CD4-positive, alpha-beta T cell treated with Interleukin-4 for 1 hour (primary cell): ENCODE measurements around the gene CEACAM1.
"Not testable (repeated sequence)": the region's sequence is repeated elsewhere in the genome, so short reads cannot be mapped to it uniquely, and the experiment has no call there.

Experiments used
- DNase-seq, 2 donors: peaks; one replicate each; pipeline ENCODE4 v3.0.0-alpha.2; 2020 to 2022

Gene CEACAM1

DNA sequence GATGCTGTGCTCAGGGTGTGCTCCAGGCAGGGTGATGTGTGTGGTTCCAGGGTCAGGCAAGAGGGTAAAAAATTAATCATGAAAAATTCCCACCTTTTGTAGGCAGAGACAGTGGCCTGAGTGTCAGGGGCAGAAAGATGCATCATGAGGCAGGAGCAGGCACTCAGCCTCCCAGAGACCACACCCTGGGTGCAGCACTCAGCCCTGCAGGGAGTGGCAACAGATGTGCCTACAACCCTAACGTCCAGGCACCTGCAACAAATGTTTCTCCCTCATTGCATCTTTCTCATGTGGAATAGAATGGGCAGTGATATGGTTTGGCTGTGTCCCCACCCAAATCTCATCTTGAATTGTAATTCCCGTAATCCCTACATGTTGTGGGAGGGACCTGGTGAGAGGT is 19.6 kb upstream of the CEACAM1 start:
- DNase-seq = no peak

DNA sequence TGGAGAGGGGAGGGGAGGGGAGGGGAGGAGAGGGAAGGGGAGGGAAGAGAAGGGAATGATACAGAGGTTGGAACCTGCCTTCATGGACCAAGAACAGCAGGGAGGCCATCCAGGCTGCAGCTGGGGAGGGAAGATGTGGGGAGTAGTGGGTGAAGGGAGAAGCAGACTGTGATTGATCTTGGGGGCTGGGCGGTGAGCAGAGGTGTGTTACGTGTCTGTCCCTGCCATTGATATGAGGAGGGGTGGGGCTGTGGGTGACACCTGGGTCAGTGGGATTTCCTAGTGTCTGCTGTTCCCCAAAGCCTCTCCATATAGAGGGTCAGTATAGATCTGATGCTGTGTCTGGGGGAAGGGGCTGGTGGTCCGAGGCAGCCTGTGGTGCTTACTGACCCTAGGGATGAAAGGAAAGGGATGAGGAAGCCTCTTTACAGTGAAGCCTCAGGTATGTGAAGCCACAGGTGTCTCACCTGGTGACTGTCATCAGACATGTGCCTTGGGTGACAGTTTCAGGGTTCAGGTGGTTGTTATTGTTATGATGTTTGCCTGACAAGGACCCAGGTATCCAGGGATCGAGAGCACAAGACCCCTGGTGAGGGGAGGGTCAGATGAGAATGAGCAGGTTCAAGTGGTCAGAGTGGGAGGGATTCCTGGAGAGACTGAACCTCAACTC is 18.7 kb upstream of the CEACAM1 start:
- DNase-seq = no peak

DNA sequence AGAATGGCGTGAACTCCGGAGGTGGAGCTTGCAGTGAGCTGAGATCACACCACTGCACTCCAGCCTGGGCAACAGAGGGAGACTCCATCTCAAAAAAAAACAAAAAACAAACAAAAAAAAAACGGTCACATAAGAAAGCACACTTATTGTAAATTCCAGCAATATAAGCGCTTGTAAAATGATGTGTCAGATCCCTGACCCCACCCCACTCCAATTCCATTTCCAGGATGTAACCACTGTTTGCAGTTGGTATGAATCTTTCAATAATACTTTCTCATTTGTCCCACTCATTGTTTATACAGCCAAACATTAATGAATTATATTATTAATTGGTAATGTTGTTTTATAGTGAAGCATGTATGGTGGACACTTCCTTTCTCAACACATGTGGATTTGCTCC is 15.9 kb upstream of the CEACAM1 start:
- DNase-seq = no peak

DNA sequence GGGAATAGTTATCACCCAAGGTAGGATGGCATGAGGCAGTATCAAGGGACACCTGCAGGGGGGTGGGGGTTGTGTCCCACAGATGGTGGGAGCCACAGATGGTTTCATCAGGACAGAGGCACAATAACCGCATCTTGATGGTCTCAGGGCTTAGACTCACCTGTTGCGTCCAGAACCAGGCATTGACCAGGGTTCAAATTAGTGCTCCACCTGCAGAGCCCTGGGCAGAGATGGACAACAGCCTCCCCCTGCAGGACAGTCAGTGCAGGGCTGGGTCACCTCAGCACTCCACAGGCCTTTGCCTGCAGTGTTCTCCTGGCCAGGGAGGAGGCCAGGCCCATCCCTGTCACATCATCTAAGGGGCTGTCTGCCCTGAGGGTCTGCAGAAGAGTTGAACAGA is 14.5 kb upstream of the CEACAM1 start:
- DNase-seq = no peak

DNA sequence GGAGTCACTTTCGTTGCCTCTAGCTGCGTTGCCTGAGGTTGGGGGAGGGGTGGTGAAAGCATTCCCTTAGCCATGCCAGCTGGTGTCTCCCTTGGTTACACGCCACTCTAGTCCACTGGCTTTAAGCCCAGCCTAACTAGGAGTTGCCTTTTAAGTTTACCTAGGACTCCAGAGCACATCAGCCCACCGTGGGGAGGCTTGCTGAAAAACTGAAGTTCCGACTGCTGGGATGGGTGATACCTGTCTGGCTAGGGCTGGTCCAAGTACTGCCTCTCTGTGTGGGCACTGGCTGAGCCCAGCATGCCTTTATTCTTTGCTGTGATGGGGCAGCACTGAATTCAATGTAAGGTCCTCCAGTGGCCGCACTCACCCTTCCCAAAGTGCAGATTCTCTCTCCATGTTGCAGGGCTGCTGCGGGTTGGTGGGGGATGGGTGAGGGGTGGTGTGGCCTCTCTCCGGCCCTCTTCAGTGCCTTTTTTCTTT is 11.8 kb upstream of the CEACAM1 start:
- no peak for DNase-seq

DNA sequence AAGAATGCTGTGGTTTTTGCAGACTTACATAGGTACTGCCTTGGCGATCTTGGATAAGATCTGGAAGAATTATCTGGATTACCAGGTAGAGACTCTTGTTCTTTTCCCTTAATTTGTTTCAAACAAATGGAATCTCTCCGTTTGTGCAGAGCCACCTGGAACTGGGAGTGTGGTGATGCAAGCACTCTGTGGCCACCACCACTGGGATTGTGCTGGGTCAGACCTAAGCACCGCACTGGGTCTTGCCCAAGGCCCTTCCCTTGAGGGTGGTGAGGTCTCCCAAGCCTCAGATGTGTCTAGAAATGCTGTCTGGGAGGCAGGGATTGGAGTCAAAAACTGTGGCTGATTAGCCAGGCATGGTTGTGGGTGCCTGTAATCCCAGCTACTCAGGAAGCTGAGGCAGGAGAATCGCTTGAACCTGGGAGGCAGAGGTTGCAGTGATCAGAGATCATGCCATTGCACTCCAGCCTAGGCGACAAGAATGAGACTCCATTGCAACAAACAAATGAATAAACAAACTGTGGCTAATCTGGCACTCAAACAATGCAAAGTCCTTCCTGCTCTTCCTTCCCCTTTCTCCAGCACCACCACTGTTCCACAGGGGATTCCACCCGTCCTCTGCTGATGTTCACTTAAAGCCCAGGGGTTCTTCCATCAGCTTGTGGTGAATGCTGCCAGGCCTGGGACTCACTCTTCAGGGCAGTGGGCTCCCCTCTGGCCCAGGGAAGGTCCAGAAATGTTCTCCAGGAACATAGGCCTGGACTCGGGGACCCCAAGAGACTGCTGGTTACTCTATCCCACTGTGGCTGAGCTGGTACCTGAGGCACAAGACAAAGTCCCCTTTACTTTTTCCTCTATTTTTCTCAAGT is 10.8 kb upstream of the CEACAM1 start:
- DNase-seq = no peak

DNA sequence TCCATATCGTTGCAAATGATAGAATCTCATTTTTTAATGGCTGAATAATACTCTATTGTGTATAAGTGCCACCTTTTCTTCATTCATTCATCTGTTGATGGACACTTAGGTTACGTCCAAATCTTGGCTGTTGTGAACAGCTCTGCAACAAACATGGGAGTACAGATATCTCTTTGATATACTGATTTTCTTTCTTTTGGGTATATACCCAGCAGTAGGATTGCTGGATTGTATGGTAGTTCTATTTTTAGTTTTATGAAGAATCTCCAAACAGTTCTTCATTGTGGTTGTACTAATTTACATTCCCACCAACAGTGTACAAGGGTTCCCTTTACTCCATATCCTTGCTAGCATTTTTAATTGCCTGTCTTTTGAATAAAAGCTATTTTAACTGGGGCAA is 7.0 kb upstream of the CEACAM1 start:
- DNase-seq = not testable (repeated sequence)

DNA sequence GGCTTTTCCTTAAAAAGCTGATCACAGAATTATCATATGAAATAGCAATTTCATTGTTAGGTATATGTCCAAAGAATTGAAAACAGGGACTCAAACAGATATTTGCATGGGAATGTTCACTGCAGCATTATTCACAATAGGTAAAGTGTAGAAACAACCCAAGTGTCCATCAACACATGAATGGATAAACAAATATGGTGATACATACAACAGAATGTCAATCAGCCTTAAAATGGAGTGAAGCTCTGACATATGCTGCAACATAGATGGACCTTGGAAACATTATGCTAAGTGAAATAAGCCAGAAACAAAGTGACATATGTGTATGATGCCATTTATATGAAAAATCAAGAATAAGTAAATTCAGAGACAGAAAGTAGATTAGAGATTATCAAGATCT is 6.1 kb upstream of the CEACAM1 start:
- DNase-seq = no peak

DNA sequence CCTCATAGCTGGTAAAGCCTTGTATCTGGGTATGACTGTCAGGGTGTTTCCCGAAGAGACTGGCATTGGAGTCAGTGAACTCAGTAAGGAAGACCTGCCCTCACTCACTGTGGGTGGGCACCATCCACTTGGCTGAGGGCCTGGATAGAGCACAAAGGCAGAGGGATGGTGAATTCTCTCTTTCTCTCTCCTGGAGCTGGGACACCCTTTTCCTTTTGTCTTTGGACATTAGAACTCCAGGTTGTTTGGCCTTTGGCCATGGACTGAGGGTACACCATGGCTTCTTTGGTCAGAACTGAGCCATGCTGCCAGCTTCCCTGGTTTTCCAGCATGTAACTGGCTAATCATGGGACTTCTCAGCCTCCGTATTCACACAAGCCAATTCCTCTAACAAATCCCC is 4.6 kb upstream of the CEACAM1 start:
- no peak for DNase-seq

DNA sequence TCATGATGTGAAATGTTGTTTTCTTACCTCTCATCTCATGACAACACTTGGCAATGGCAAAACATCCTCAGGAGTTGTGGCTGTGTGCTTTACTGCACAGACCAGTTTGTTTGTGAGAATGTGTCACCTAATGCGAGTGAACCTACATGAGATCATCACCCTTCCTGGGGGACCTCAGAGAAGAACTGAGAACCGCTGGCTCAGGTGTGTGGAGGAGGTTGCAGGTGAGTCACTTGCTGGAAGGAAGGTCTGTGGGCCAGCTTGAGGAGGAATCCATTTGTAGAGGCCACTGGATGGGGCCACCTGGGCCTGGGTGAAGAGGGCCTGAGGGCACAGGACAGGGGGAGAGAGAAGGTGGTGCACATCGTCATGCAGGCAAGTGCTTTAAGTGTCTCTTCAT is 3.0 kb upstream of the CEACAM1 start:
- DNase-seq = no peak

DNA sequence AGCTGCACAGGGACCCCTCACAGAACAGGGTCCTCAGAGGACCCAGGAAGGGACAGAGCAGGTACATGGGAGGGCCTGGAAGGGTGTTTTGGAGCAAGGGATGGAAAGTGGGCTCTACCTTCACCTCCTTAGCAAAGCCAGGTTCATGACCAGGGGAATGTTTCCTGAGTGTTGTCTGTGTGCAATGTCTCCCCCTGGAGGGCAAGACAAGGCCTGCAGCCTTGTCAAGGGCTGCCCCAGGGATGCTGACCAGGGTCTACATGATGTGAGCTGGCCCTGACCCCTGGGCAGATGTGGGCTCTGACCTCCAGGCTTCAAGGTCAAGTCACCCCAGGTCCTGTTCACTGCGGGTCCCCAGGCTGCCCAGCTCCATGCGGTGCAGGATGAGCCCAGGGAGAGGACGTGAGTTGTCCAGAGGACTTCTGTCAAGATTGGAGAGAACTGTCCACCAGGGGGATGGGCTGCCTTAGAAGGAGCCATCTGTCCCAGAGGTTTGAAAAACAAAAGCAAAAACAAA is 1.0 kb upstream of the CEACAM1 start:
- DNase-seq = peak; percentile 69 to 75

DNA sequence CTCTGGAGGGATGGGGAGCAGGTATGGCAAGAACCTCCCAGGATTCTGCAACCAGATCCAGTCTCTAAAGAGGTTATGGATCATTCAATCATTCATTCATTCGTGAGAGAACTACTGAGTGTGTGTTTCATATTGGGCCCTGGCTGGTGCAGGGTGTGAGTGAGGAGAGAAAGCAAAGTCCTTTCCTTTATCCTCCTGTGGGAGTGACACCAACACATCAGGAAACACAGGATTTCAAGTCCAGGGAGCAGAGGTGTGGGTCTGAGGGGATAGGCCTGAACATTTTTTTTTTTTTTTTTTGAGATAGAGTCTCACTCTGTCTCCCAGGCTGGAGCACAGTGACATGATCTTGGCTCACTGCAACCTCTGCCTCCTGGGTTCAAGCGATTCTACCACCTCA is 3.3 kb downstream of the CEACAM1 start:
- DNase-seq = no peak

DNA sequence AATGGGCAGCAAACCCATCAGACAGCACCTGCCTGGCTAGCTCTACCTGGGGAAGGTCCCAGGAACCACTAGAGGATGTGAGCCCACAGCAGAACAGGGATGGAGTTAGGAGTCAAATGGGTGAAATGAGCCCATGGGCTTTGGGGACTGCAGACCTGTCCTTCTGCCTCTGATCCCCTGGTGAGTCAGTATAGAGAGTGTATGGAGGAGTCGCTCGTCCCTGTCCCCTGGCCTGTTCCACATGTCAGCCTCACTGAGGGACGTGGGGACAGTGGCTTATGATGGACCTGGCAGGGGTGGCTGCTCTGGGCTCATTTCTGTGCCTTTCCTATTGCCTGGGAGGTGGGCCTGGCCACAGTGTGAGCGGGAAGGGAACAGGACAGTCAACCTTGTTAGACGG is 4.0 kb downstream of the CEACAM1 start:
- DNase-seq = no peak

DNA sequence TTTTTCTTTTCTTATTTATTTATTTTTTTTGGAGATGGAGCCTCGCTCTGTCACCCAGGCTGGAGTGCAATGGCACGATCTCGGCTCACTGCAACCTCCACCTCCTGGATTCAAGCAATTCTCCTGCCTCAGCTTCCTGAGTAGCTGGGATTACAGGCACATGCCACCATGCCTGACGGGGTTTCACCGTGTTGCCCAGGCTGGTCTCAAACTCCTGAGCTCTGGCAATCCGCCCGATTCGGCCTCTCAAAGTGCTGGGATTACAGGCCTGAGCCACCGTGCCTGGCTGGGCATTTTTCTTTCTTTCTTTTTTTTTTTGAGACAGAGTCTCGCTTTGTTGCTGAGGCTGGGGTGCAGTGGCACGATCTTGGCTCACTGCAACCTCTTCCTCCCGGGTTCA is 6.0 kb downstream of the CEACAM1 start:
- not testable (repeated sequence) for DNase-seq

DNA sequence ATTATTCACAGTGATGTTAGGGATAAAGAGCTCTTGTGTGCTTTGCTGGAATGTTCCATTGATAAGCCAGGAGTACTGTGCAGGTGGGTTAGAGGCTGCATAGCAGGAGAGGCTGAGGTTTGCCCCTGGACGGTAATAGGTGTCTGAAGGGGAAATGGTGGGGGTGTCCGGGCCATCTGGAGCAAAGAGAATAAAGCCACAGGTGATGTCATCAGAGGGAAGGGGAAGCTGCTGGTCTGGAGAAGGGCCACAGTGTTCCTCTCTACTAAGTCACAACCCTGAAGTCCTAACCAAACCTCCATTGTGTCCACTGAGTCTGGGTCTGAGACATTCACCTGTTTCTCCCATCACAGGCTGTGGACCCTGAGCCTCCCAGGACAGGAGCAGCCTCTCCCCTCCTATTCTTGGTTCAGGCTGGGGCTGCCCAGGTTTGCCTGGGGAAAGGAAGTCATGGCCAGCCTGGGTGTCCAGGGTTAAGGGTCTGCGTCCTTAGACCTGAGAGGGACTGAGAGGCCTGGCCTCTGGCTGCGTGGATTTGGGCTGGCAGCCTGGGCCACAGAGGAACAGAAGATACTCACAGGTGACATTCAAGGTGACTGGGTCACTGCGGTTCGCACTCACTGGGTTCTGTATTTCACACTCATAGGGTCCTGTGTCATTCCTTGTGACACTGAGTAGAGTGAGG is 6.8 kb downstream of the CEACAM1 start:
- no peak for DNase-seq

DNA sequence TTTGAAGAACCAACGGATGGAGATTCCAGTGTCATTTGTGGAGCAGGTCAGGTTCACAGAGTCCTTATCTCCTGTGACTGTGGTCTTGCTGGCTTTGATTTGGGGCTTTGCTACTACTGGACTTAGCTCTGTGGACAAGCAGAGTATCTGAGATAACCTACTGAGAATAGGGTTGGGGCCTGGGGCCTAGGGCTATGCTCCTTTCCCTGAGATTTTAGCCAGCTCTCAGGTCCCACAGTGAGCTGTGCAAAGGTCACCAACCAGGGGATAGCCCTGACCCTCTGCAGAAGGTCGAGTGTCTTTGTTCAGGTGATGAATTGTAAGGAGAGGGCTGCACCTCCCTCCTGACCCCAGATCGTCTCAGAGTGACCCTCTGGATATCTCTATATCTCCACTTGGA is 9.2 kb downstream of the CEACAM1 start:
- DNase-seq = no peak

DNA sequence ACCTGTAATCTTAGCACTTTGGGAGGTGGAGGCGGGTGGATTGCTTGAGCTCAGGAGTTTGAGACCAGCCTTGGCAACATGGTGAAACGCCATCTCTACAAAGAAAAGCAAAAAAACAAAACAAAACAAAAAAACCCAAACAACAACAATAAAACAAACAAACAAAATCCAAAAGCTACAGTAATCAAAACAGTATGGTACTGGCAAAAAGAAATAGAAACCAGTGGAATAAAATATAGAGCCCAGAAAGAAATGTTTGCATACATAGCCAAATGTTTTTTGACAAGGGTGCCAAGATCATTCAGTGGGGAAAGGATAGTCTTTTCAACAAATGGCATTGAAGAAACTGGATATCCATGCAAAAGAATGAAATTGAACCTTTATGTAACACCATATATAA is 11.5 kb downstream of the CEACAM1 start:
- no peak for DNase-seq

DNA sequence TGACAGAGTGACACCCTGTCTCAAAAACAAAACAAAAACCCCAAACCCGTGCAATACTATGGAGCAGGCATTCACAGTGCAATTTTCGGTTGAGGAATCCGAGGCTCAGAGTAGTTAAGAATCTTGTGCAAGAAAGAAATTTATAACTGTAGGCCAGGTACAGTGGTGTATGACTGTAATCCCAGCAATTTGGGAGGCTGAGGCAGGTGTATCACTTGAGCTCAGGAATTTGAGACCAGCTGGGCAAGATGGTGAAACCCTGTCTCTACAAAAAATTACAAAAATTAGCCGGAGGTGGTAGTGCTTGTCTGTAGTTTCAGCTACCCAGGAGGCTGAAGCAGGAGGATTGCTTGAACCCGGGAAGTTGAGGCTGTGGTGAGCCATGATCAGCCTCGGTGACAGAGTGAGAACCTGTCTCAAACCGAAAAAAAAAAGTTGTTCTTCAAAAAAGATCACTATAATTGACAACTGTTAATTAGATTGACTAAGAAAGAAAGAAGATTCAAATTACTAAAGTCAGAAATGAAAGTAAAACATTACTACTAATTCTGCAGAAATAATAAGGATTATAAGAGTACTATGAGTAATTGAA is 12.9 kb downstream of the CEACAM1 start:
- DNase-seq = no peak

DNA sequence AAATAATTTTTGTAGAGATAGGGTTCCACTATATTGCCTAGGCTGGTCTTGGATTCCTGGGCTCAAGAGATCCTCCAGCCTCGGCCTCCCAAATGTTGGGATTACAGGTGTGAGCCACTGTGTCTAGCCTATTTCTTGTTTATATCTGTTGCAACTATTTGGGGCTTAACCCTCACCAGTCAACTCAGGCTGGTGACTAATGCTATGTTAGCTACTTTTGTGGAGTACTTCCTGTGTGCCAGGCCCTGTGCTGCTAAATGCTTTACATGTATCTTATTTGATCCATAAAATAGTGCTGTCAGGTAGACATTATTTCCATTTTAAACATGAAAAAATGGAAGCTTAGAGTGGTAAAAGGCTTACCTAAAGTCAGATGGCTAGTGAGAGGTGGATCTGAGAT is 13.8 kb downstream of the CEACAM1 start:
- DNase-seq = no peak

DNA sequence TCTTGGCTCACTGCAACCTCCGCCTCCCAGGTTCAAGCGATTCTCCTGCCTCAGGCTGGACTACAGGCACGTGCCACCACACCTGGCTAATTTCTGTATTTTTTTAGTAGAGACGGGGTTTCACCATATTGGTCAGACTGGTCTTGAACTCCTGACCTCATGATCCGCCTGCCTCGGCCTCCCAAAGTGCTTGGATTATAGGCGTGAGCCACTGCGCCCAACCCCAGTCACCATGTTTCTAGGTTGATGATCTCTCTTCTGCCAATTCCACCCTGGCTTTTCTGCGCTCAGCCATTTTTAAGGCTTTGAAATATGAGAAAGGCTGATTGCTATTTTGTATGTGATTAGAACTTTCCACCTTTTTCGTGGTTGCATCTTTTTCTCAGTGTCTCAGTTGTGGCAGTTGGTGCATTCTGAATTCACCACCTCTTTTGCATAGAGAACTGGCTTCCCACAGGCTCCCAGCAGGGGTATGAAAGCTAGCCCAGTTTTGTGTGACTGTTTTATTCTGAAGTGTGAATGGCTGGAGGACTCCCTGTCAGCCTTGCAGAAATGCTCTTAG is 15.5 kb downstream of the CEACAM1 start:
- DNase-seq = no peak

DNA sequence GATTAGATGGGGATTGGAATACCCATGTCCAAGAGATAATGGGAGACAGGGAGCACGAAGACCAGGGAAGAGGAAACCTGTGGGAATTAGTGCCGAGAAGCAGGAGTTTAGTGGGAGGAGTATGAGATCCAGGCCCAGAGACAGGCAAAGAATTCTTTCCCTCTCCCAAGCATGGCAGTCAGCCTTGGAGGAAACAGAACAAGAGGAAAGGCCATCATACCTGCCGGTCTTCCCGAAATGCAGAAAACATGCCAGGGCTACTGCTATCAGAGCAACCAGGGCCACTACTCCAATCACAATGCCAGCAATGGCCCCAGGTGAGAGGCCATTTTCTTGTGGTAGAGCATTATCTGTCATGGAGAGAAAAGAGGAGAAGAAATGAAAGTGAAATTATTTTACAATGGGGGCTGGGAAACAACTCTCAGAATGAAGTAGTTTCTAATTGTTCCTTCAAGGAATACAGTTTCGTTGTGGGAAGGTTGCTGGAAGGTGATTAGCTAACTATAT is 16.1 kb downstream of the CEACAM1 start:
- DNase-seq = no peak

DNA sequence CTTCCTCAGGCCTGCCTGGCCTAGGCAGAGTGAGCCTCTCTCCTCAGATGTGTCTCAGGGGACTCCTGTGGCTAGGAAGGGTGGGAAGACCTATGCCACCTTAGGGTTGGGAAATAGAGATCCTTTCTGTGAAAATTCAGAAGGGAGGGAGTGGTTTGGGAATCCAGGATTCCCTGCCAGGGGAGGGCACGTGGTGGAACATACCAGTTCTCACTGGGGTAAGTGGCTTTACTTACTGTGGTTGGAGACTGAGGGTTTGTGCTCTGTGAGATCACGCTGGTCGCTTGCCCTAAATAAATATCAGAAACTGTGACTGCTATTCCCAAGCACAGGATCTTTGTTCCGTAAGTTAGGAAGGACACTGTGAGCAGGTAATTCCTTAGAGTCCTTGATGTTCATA is 16.9 kb downstream of the CEACAM1 start:
- DNase-seq = no peak
